Kidney glomerular epithelial cell (primary cell): ENCODE measurements around the gene WIPI1.
A peak's percentile ranks its signal among the peaks of the same experiment; 100 is the strongest.
"Not testable (repeated sequence)": the region's sequence is repeated elsewhere in the genome, so short reads cannot be mapped to it uniquely, and the experiment has no call there.

Experiments used
- DNase-seq: peaks from one replicate; lab custom pipeline; 2025; lab: John Stamatoyannopoulos, UW

The WIPI1 gene

DNA sequence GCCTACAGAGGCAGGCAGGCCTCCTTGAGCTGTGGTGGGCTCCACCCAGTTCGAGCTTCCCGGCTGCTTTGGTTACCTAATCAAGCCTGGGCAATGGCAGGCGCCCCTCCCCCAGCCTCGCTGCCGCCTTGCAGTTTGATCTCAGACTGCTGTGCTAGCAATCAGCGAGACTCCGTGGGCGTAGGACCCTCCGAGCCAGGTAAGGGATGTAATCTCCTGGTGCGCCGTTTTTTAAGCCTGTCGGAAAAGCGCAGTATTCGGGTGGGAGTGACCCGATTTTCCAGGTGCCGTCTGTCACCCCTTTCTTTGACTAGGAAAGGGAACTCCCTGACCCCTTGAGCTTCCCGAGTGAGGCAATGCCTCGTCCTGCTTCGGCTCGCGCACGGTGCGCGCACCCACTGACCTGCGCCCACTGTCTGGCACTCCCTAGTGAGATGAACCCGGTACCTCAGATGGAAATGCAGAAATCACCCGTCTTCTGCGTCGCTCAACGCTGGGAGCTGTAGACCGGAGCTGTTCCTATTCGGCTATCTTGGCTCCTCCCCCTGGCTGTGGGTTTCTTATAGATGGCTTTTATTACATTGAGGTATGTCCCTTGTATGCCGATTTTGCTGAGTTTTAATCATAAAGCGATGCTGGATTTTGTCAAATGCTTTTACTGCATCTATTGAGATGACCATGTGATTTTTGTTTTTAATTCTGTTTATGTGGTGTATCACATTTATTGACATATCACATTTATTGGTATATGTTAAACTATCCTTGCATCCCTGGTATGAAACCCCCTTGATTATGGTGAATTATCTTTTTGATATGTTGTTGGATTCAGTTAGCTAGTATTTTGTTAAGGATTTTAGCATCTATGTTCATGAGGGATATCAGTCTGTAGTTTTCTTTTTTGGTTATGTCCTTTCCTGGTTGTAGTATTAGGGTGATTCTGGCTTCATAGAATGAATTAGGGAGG is 43.4 kb downstream of the WIPI1 start:
- DNase-seq: not testable (repeated sequence)

DNA sequence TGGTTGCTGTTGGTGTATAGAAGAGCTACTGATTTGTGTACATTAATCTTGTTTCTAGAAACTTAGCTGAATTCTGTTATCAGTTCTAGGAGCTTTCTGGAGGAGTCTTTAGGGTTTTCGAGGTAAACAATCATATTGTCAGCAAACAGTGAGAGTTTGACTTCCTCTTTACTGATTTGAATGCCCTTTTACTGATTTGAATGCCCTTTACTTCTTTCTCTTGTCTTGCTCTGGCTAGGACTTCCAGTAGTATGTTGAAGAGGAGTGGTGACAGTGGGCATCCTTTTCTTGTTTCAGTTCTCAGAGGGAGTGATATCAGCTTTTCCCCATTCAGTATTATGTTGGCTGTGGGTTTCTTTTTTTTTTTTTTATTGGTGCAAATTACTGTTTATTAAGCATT is 49.6 kb downstream of the WIPI1 start:
- not testable (repeated sequence) for DNase-seq

- not testable (repeated sequence) for DNase-seq
Measured at GRCh38 chr17:68403837-68404236, 53.5 kb downstream of the WIPI1 start.

DNA sequence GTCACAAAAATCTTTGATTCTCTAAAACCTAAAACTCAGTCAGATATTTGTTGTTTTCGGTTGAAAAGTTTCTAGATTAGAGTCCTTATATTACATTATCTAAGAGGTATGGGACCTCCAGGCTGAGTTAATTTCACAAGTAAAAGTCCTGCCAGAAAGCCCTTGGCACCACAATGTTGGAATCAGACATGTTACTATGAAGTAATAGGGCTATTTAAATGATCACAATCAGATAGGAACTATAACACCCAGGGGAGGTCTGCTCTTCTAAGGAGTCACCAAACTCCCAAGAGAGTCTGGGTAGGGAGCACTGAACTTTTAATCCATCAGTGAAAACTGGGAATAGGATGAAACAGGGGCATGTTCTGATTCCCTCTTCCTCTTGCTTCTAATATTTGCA is 54.2 kb downstream of the WIPI1 start:
- no peak for DNase-seq

DNA sequence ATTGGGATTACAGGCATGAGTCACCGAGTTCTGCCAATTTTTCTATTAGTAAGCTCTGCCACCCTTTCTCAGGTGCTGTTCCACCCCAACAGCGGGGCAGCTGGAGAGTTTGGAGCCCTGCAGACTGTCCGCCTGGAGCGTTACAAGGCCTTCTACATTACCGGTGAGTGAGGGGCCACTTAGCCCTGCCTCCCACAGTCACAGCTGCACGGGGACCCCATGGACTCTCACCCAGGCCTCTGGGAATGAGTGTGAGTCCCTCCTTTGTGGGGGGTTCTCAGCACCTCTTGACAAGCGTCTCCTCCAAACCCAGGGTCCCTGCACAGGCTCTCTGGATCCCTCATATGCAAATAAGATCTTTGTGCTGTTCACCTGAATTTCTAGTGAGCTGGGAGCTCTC is 56.0 kb downstream of the WIPI1 start:
- no peak for DNase-seq

DNA sequence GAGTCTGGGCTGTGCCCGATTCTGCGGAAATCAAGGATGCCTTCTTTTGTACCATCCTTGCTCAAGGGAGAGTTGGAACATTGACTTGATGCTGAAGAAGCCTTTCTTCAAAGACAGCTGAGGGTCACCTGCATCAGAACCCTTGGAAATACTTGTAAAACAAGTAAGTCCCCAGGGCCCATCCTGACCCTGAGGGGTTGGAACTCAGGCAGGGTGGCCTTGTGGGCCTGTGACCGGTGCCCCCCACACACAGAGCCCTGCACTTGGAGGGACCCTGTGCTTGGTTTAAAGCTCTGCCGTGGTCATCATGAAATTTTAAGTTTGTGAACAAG is 56.9 kb downstream of the WIPI1 start:
- no peak for DNase-seq

DNA sequence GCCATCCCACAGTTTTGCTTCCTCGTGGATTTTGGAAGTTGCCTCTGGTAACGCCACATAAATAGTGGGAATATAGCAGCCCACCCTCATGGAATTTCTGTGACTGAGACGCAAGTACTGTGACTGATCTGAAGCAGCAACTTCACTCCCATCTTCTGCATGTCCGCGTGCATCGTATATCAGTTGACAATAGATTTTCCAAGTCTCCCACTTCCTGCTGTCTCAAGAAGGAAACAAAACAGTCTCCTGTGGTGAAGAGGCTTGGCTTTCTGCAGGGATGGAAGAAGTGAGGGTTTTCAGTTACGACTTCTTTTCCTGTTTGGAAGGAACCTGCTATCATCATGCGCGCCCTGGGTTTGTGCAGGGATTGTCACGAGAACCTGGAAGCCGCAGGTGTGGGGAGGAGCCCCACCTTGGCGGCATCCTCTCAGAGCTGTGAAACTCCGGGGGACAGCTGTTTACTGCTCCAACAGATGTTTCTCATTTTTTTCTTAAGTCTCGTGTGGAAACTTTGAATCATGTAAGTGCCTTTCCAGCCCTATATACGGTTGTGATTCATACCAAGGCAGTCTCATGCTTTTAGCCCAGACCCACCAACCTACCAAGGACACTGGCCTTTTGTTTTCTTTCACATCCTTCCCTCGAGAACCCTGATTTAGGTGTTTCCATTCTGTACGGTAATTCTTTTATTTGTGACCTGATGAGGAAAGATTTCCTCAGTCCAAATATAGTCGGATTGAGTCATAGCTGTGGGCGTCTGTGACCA is 57.5 kb downstream of the WIPI1 start:
- no peak for DNase-seq

GRCh38 chr17:68398691-68399637 is 58.3 kb downstream of the WIPI1 start:
- peak; percentile 27 for DNase-seq

DNA sequence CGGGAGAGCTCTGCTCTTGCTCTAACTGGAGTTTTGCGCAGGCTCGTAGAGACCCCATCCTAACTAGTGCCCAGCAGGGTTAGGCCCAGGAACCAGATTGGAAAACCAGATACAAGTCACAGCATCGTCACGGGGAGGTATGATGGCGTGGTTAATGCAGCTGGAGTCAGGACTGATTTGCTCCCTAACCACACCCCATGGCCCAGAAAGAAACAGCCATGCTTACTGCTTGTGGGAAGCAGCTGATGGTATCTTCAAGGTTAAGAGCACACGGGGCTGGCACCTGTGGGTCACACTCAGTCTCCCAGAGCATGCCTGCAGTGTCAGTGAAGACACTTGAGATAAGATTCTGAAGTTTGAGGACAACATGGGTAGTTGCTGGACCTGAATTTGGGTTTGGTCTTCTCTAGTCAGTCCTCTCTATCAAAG is 60.2 kb downstream of the WIPI1 start:
- DNase-seq: no peak

DNA sequence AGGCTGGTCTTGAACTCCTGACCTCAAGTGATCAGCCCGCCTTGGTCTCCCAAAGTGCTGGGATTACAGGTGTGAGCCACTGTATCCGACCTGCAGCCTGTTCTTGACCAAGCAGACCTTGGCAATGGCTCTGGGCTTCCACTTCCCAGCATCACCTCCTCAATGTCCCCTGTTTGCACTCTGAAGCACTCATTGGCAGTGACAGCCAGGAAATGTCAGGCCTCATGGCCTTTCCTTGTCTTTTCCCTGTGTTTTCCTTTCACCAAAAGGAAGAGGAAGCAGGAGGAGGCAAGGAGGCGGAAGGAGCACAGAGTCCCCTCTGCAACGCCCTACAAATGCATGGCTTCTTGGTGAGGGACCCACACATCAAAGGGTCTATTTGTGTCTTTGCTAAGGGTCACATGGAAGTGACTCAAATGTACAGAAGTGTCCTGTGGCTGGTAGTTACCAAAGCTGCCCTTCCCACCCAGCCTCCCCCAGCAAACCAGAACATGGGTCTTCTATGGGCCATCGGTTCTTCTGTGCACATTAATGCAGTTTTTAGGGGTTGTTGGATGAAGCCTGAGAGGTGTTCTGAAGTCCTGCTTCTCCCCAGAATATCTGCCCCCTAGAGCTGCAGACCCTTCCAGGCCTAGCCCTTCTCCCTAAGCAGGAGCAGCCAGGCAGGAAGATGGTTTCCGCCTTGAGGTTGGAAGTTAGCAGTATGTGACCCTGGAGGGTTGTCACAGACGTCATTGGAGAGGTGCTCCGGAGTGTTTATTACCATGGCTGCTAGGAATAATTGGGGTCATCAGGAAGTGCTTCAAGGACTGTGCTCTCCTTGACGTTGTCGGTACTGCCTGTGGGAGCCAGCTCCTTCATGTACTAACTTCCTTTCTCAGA is 60.8 kb downstream of the WIPI1 start:
- DNase-seq: no peak

- DNase-seq: no peak
Measured at GRCh38 chr17:68394608-68395331, 62.5 kb downstream of the WIPI1 start.

DNA sequence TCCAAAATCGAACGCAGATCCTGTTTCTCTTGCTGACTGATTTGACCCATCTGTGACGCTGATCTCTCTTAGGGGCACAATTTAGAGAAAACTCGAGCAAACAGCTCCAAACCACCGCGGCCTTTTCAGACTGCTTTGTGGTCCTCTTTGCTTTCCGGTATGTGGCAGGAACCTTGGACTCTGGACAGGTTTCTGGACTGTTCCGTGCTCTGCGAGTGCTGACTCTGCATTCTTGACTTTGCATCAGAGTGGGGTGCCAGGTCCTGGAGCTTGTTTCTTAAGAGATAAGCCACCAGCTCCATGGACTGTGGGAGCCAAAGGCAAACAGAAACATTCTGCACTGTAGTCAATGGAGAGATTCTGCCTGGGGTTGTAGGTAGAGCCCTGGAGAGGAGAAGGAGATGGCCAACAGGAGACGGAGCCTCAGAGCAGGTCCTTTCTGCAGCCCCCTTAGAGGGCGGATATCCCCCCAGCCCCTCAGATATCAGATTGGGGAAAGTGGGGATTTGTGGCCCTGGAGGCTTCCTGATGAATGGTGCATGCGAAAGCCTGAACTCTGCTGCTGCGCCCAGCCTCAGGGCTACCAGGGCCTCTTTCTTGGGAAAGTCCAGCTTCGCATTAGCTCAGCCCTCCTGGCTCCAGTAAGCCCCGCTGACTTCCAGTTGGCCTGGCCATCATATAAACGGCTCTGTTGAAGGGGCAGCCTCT is 65.6 kb downstream of the WIPI1 start:
- DNase-seq: no peak

GRCh38 chr17:68390888-68391545 is 66.3 kb downstream of the WIPI1 start:
- DNase-seq: no peak

GRCh38 chr17:68389041-68389440 is 68.3 kb downstream of the WIPI1 start:
- no peak for DNase-seq

GRCh38 chr17:68387435-68388218 is 69.7 kb downstream of the WIPI1 start:
- DNase-seq: no peak

DNA sequence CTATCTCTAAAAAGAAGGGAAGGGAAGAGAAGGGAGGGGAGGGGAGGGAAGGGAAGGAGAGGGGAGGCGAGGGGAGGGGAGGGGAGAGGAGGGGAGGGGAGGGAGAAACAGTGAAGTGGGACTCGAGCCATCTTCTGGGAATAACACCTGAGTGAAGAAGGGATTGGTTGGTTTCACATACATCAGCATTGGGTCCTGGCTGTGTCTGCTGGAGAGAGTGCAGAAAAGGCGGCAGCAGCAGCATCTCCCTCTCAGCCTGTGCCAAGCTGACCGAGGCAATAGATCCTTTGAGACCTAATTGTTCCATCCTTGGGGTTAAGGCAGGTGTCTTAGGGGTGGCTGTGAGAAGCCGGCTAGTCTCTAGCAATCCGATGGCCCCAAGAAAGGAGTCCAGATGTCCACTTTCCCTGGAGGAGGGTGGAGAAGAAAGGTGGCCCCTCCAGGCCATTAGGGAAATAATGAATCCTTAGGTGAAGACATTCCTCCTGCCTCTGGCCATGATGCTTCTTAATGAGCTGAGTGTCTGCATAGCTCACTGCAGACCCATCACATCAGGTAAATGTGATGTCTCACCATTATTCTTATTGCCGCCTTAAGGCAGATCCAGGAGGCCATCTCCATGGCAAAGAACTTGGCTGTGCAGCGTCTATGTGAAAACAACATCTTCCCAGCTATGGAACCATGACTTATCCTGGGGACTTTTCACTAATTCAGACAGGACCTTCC is 71.6 kb downstream of the WIPI1 start:
- DNase-seq: no peak

GRCh38 chr17:68384941-68385340 is 72.4 kb downstream of the WIPI1 start:
- no peak for DNase-seq

DNA sequence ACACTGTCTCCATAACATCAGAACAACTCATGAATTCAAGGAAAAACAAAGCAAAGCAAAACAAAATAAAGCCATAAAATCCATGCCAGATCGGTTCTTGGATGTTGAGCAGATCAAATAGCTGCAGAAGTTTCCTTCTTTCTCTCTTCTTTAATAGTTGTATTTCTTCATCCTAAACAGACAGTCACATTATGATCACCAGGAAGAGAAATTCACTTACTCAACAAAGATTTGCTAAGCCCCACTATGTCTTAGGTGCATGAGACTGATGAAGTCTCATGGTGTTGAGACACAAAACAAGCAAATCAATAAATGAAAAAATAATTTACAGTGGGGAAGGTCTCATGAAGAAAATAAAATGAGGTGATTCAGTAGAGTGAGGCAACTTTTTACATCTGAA is 72.8 kb downstream of the WIPI1 start:
- no peak for DNase-seq
